Measurements from ENCODE around the gene SMIM24. TPM values are rescaled to one million over a fixed set of nuclear protein-coding genes. Genes with fewer than 3 reads are reported as not detected.

The SMIM24 gene
- total and polyA plus RNA-seq, 4 experiments from 2014 or later = not detected

DNA sequence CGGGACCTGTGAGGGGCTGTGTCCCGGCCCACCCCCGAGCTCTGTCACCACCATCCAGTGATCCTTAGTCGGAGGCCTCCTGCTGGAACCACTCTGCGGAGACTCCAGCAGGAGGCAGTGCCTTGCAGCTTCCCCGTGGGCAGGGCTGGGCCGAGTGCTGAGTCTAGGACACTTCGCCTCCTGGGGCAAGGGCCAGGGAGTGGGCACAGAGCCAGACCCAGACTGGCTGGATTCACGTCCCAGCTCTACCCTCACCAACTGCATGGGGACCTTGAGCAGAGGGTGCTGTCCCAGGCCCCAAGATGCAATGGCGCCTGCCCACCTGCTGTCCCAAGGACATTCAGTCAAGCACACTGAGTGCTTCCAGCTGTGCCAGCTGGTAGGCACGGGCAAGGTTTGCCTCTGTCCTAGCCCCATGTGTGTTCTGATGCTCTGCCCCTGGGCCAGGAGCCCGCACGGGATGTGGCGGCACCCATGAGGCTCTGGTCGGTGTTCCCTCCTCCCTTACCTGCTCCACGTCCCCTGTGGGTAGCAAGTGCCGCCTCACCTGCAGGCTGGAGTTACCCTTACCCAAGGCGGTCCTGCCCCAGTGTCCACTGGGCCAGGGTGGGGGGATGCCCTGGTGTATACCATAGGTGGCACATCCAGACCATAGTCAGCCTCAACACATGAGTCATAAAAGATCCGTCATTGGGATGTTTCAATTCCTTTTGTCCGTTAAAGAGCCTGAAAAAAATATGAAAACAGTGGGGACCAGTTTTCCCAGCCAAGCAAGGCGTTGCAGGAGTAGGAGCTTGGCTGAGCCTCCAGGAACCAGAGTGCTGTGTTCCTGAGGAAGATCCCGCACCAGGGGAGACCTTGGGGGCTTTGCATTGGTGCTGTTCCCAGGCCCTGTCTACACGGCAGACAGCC is 33.2 kb upstream of the SMIM24 start:
- no peak overlapping the region for H3K4me3 ChIP-seq (ENCODE audit: low read length in 2 of 2)
- H3K27me3 ChIP-seq (ENCODE audit: insufficient read depth, low read length) = no peaks in the 10 kb centered on the region
- no peak overlapping the region for H3K27ac ChIP-seq (ENCODE audit: low read depth, low read length)
- Mint-ChIP-seq H3K27ac (peak overlapping the region in 1 of 7 donors; percentile 61), H3K36me3 (peaks cover 6 to 19% of the 10 kb centered on the region in 2 donors), H3K27me3 (no peaks in the 10 kb centered on the region), H3K4me3 (peak overlapping the region in 1 of 8 donors; percentile 32), H3K4me1 (peaks cover 27 to 86% (median 50%) of the 10 kb centered on the region in 4 donors), H3K9me3 (no peaks in the 10 kb centered on the region)
- CTCF ChIA-PET (ENCODE audit: partially characterized antibody) = no interaction called here
- POLR2A ChIA-PET (ENCODE audit: partially characterized antibody) = no interaction called here
- intact Hi-C loops (cut with micrococcal nuclease) = no loop called here
- no peaks in the 10 kb centered on the region for H3K9me3 ChIP-seq (ENCODE audit: control insufficient read depth in 1 of 2, low read length in 2 of 2)
- no peak for DNase-seq
- peaks cover 8% of the 10 kb centered on the region for H3K36me3 ChIP-seq (ENCODE audit: insufficient read depth, low read length)
- peaks cover 43% of the 10 kb centered on the region for H3K4me1 ChIP-seq (ENCODE audit: insufficient read depth, low read length)

DNA sequence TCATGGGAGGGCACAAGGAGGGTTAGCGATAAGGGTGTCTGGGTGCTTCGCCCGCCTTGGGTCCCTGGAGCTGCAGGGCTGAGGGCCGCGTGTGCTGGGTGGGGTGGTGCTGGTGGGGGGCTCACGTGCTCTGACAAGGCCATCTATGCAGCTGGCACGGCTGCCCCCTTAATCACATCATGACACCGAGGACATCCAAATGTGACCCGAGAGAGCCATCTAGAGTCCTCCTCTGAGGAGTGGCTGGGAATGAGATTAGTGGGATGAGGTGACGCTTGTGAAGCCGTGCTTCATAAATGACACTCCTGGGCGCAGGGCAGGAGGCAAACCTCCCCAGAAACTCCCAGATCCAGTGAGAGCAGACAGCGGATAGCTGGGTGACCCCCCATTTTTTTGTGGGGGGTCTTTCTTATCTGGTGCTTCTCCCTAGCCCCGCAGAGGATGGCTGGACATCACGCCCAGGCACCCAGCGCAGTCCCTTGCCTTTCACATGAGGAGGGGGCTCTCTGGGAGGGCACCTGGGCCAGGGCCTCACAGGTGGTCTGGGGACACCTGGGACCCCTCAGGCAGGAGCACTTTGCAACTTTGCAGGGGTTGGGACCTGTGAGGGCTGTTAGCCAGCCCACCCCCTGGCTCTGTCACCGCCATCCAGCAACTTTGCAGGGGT is 32.4 kb upstream of the SMIM24 start:
- H3K36me3 ChIP-seq (ENCODE audit: insufficient read depth, low read length) = peaks cover 8% of the 10 kb centered on the region
- no peak for DNase-seq
- POLR2A ChIA-PET (ENCODE audit: partially characterized antibody) = no interaction called here
- H3K4me1 Mint-ChIP-seq = peaks cover 27 to 85% (median 55%) of the 10 kb centered on the region in 4 donors
- peaks cover 6 to 19% of the 10 kb centered on the region in 2 donors for H3K36me3 Mint-ChIP-seq
- no peaks in the 10 kb centered on the region for H3K9me3 ChIP-seq (ENCODE audit: control insufficient read depth in 1 of 2, low read length in 2 of 2)
- H3K4me3 Mint-ChIP-seq = peak overlapping the region in 1 of 8 donors; percentile 48
- intact Hi-C loops (cut with micrococcal nuclease) = no loop called here
- no peaks in the 10 kb centered on the region for H3K27me3 Mint-ChIP-seq
- H3K4me1 ChIP-seq (ENCODE audit: insufficient read depth, low read length) = peaks cover 49% of the 10 kb centered on the region
- H3K27ac Mint-ChIP-seq = peak overlapping the region in 1 of 7 donors; percentile 64
- H3K9me3 Mint-ChIP-seq = no peaks in the 10 kb centered on the region
- CTCF ChIA-PET (ENCODE audit: partially characterized antibody) = no interaction called here
- no peak overlapping the region for H3K4me3 ChIP-seq (ENCODE audit: low read length in 2 of 2)
- no peak overlapping the region for H3K27ac ChIP-seq (ENCODE audit: low read depth, low read length)
- H3K27me3 ChIP-seq (ENCODE audit: insufficient read depth, low read length) = no peaks in the 10 kb centered on the region

DNA sequence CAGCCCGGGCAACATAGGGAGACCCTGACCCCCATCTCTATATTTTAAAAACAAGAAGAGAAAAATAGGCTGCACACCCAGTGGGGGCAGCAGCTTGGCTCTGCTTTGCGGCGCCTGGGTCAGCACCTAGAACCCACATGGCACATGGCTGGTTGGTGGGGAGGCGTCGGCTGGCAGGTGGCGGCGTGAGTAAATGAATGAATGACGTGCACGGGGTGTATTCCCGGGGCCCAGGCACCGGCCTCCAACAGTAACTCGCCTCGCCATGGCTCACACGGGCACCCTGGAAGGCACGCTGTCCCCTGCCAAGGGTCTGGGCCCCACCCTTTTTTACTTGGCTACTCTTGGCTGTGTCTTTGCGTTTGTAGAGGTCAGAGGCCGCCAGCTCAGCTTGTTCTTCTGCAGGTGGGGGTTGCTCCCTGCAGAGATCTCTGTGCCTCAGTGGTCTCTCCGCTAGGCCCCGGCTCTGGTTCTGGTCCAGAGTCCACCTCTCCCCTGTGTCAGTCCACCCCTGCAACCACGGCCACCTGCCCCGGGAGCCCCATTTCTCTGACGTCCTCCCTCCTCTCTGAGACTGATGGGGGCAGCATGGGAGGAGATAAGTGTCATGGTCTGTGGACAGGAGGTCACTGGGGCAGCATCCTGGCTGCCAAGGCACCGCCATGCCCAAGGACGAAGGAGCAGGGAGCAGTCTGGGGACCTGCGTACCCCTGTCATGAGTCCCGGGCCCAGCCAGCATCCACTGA is 31.4 kb upstream of the SMIM24 start:
- H3K36me3 Mint-ChIP-seq = peaks cover 6 to 24% of the 10 kb centered on the region in 2 donors
- H3K4me1 Mint-ChIP-seq = peaks cover 32 to 90% (median 58%) of the 10 kb centered on the region in 4 donors
- no peak overlapping the region for H3K4me3 Mint-ChIP-seq

DNA sequence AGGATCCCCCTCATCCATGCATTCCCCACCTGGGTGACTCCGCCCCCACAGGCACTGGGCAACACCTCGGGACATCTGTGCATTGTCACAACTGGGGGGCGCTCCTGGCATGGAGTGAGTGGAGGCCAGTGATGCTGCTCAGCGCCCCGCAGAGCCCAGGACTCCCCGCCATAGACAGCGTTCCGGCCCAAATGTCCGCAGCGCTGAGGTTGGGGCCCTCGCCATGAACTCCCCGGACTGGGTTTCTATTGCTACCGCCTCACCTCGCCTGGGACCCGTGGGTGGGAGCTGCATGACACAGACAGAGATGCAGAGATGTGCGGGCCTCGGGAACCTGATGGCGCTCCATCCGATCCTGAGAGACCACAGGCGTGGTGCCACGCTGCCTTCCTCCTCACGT is 30.4 kb upstream of the SMIM24 start:
- Mint-ChIP-seq H3K4me3 (no peak overlapping the region), H3K27ac (peak overlapping the region in 1 of 7 donors; percentile 41), H3K4me1 (peaks cover 30 to 83% (median 57%) of the 10 kb centered on the region in 4 donors), H3K9me3 (no peaks in the 10 kb centered on the region), H3K27me3 (no peaks in the 10 kb centered on the region), H3K36me3 (peaks cover 6 to 27% of the 10 kb centered on the region in 2 donors)
- intact Hi-C loops (cut with micrococcal nuclease) = no loop called here
- no peak overlapping the region for H3K4me3 ChIP-seq (ENCODE audit: low read length in 2 of 2)
- no peak overlapping the region for H3K27ac ChIP-seq (ENCODE audit: low read depth, low read length)
- H3K9me3 ChIP-seq (ENCODE audit: control insufficient read depth in 1 of 2, low read length in 2 of 2) = no peaks in the 10 kb centered on the region
- ChIA-PET CTCF (ENCODE audit: partially characterized antibody) (no interaction called here), POLR2A (ENCODE audit: partially characterized antibody) (no interaction called here)
- no peak for DNase-seq
- H3K36me3 ChIP-seq (ENCODE audit: insufficient read depth, low read length) = peaks cover 8% of the 10 kb centered on the region
- peaks cover 41% of the 10 kb centered on the region for H3K4me1 ChIP-seq (ENCODE audit: insufficient read depth, low read length)
- H3K27me3 ChIP-seq (ENCODE audit: insufficient read depth, low read length) = no peaks in the 10 kb centered on the region

More for the DNA sequence above, 31.4 kb upstream of the SMIM24 start:
- POLR2A ChIA-PET (ENCODE audit: partially characterized antibody) = no interaction called here
- Histone ChIP-seq H3K27ac (ENCODE audit: low read depth, low read length) (no peak overlapping the region), H3K9me3 (ENCODE audit: control insufficient read depth in 1 of 2, low read length in 2 of 2) (no peaks in the 10 kb centered on the region), H3K27me3 (ENCODE audit: insufficient read depth, low read length) (no peaks in the 10 kb centered on the region), H3K4me1 (ENCODE audit: insufficient read depth, low read length) (peaks cover 50% of the 10 kb centered on the region), H3K36me3 (ENCODE audit: insufficient read depth, low read length) (peaks cover 8% of the 10 kb centered on the region), H3K4me3 (ENCODE audit: low read length in 2 of 2) (no peak overlapping the region)
- peak overlapping the region in 2 of 7 donors; percentile 56 to 58 for H3K27ac Mint-ChIP-seq
- H3K9me3 Mint-ChIP-seq = no peaks in the 10 kb centered on the region
- DNase-seq = no peak
- intact Hi-C loops (cut with micrococcal nuclease) = no loop called here
- CTCF ChIA-PET (ENCODE audit: partially characterized antibody) = no interaction called here
- H3K27me3 Mint-ChIP-seq = no peaks in the 10 kb centered on the region

DNA sequence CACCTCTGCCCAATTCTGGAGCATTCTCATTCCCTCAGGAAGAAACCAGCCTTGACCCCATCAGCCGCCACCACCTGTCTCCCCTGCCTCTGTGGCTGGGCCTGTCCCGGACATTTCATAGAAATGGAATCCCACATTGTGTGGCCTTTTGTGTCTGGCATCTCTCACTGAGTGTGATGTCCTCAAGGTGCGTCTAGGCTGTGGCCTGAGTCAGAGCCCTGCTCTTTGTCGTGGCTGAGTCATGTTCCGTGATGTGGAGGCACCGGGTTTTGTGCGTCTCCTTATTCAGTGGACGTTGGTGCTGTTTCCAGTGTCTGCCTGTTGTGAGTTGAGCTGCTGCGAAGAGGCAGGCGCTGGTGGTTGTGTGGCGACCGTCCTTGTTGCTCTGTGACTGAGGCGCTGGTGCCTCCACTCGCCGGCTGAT is 29.3 kb upstream of the SMIM24 start:
- Mint-ChIP-seq H3K4me3 (peak overlapping the region; percentile 48 to 81 (median 64)), H3K27me3 (no peaks in the 10 kb centered on the region), H3K9me3 (peaks cover 0 to 2% (median 0%) of the 10 kb centered on the region in 8 donors), H3K4me1 (peaks cover 36 to 83% (median 61%) of the 10 kb centered on the region in 4 donors), H3K36me3 (peaks cover 6 to 29% of the 10 kb centered on the region in 2 donors), H3K27ac (peak overlapping the region in 4 of 7 donors; percentile 32 to 86 (median 63))
- Histone ChIP-seq H3K27me3 (ENCODE audit: insufficient read depth, low read length) (no peaks in the 10 kb centered on the region), H3K4me3 (ENCODE audit: low read length in 2 of 2) (no peak overlapping the region), H3K36me3 (ENCODE audit: insufficient read depth, low read length) (peaks cover 8% of the 10 kb centered on the region), H3K27ac (ENCODE audit: low read depth, low read length) (no peak overlapping the region), H3K9me3 (ENCODE audit: control insufficient read depth in 1 of 2, low read length in 2 of 2) (no peaks in the 10 kb centered on the region), H3K4me1 (ENCODE audit: insufficient read depth, low read length) (peaks cover 52% of the 10 kb centered on the region)
- ChIA-PET POLR2A (ENCODE audit: partially characterized antibody) (no interaction called here), CTCF (ENCODE audit: partially characterized antibody) (no interaction called here)
- intact Hi-C loops (cut with micrococcal nuclease) = loop anchor here (5.0 kb wide), 1 partner anchor 63 kb away; the partner anchor contains the start of gene HMG20B
- DNase-seq = no peak

DNA sequence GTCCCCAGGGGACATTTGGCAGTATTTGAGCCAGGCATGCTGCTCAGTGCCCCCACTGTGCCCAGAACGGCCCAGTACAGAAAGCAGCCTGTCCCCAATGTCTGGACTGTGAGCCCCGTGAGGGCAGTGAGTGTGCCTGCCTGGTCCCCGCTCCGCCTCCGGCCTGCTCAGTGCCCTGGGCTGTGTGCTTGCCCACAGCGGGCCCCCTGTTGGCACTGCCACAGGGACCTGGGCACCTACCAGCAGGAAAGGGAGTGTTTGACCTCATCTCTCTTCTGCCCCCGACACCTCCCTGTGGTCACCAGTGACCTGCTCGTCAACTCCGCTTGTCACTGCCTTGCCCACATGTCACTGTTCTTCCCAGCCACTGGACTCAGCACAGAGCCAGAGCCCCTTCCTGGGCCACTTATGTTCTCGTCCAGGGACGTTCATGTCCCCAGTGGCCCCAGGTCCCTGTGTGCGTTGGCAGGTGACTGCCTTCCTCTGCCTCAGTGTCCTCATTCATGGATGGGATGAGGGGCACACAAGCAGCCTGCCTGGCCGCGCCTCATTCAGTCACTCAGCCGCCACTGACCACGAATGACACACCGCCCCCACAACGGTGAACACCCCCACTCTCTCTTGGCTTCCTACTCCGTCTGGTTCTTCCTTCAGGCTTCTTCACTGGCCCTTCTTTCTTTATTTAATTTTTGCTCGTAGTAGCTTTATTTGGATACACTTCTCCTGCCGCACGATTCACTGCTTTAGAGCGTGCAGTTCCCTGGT is 28.6 kb upstream of the SMIM24 start:
- no peak overlapping the region for H3K4me3 ChIP-seq (ENCODE audit: low read length in 2 of 2)
- H3K27me3 ChIP-seq (ENCODE audit: insufficient read depth, low read length) = no peaks in the 10 kb centered on the region
- Mint-ChIP-seq H3K4me3 (peak overlapping the region; percentile 48 to 81 (median 72)), H3K36me3 (peaks cover 6 to 29% of the 10 kb centered on the region in 2 donors), H3K9me3 (peaks cover 0 to 2% (median 0%) of the 10 kb centered on the region in 8 donors), H3K27ac (peak overlapping the region in 6 of 7 donors; percentile 11 to 86 (median 76)), H3K4me1 (peaks cover 33 to 78% (median 57%) of the 10 kb centered on the region in 4 donors), H3K27me3 (no peaks in the 10 kb centered on the region)
- no peaks in the 10 kb centered on the region for H3K9me3 ChIP-seq (ENCODE audit: control insufficient read depth in 1 of 2, low read length in 2 of 2)
- ChIA-PET CTCF (ENCODE audit: partially characterized antibody) (no interaction called here), POLR2A (ENCODE audit: partially characterized antibody) (no interaction called here)
- DNase-seq = no peak
- peaks cover 8% of the 10 kb centered on the region for H3K36me3 ChIP-seq (ENCODE audit: insufficient read depth, low read length)
- intact Hi-C loops (cut with micrococcal nuclease) = loop anchor here (5.0 kb wide), 1 partner anchor 63 kb away; the partner anchor contains the start of gene HMG20B
- H3K4me1 ChIP-seq (ENCODE audit: insufficient read depth, low read length) = peaks cover 52% of the 10 kb centered on the region
- H3K27ac ChIP-seq (ENCODE audit: low read depth, low read length) = no peak overlapping the region
